ENCODE results near the gene IZUMO1R. TPM values are rescaled to one million over a fixed set of nuclear protein-coding genes. Genes with fewer than 3 reads are reported as not detected.

IZUMO1R gene
- total RNA-seq, 1 experiment from 2014 or later: not detected

GRCh38 chr11:94342250-94342649 lies 37.9 kb downstream of the IZUMO1R start:
- Histone ChIP-seq H3K4ac (ENCODE audit: low read depth, low read length) (no peak overlapping the region), H4K8ac (replicated peaks; ENCODE audit: insufficient read length, low read depth, low read length) (no peak overlapping the region), H2AFZ (ENCODE audit: low read length) (no peak overlapping the region), H3K79me2 (ENCODE audit: insufficient read depth, low read length) (no peaks in the 10 kb centered on the region), H3K14ac (ENCODE audit: insufficient read depth, low read length) (no peak overlapping the region), H3K27me3 (ENCODE audit: insufficient read depth, low read length) (no peaks in the 10 kb centered on the region), H2BK15ac (ENCODE audit: low read depth, low read length) (no peak overlapping the region), H3K27ac (ENCODE audit: insufficient read length, low read depth, low read length) (no peak overlapping the region), H3K79me1 (ENCODE audit: insufficient read depth, low read depth, low read length, poor library complexity, severe bottlenecking) (no peaks in the 10 kb centered on the region), H3K9ac (ENCODE audit: extremely low read depth, insufficient read length, low read length) (no peak overlapping the region), H4K5ac (ENCODE audit: insufficient read length, low read depth, low read length) (no peak overlapping the region), H3K23me2 (ENCODE audit: insufficient read length, low read depth, low read length, poor library complexity, severe bottlenecking) (no peaks in the 10 kb centered on the region), H3K56ac (ENCODE audit: insufficient read length, low read depth, low read length) (no peak overlapping the region), H2BK5ac (ENCODE audit: insufficient read length, low read length) (no peak overlapping the region), H2BK12ac (ENCODE audit: insufficient read length, low read depth, low read length) (no peak overlapping the region), H3K4me2 (ENCODE audit: insufficient read depth, insufficient read length, low read length) (no peak overlapping the region), H2AK5ac (ENCODE audit: insufficient read length, low read length) (no peak overlapping the region), H4K91ac (ENCODE audit: insufficient read length, low read depth, low read length) (no peak overlapping the region), H3K4me1 (ENCODE audit: insufficient read depth, low read length) (no peaks in the 10 kb centered on the region), H3T11ph (ENCODE audit: low read length) (no peak overlapping the region), H2BK20ac (ENCODE audit: low read depth, low read length, poor library complexity, severe bottlenecking) (no peak overlapping the region), H3K9me3 (ENCODE audit: control insufficient read depth, low read depth, low read length) (peaks cover 7% of the 10 kb centered on the region), H3K23ac (ENCODE audit: insufficient read length, low read depth, low read length) (no peak overlapping the region), H2BK120ac (ENCODE audit: low read depth, low read length, poor library complexity, severe bottlenecking) (no peak overlapping the region), H3K18ac (ENCODE audit: insufficient read length, low read depth, low read length) (no peak overlapping the region), H4K20me1 (ENCODE audit: control insufficient read depth, insufficient read depth, insufficient read length) (no peaks in the 10 kb centered on the region)
- no peak for DNase-seq
- no peak overlapping the region for H3K4me3 Mint-ChIP-seq
- peaks cover 22 to 24% of the 10 kb centered on the region in 2 experiments for H3K9me3 Mint-ChIP-seq
- no peak for TF ChIP-seq CTCF (conservative IDR thresholded peaks at IDR 0.05)
- H3K4me1 Mint-ChIP-seq: peaks cover 5 to 9% of the 10 kb centered on the region in 2 experiments; a peak in 3 of 4 replicates
- H3K27ac Mint-ChIP-seq: no peak overlapping the region; a peak in 1 of 7 replicates
- peaks cover 16 to 21% (median 18%) of the 10 kb centered on the region in 3 experiments for H3K36me3 Mint-ChIP-seq (ENCODE audit: insufficient read depth in 1 of 3, low read depth in 3 of 3)
- no CpG with 5 or more reads among the region's 3 CpGs for WGBS (ENCODE audit: extremely low coverage, insufficient read length, low lambda C conversion rate)
- H3K27me3 Mint-ChIP-seq (ENCODE audit: low read depth): no peaks in the 10 kb centered on the region; the same call in 1 of the 2 replicates

Measured in H9 (cell line).